Osteocyte (in vitro differentiated cells): ENCODE data around the gene ARHGAP19. TPM values are rescaled to one million over a fixed set of nuclear protein-coding genes. Genes with fewer than 3 reads are reported as not detected.

Experiments
- DNase-seq: peaks from one replicate; pipeline ENCODE4 v3.0.0; 2021; ENCODE audit warnings: mixed read lengths; ENCODE audit not compliant: unreplicated experiment; ENCODE audit errors: extremely low spot score
- H3K27ac Mint-ChIP-seq: one replicate; pipeline ENCODE4 v1.8.0; 2021; ENCODE audit warnings: mild to moderate bottlenecking, mixed read lengths; ENCODE audit not compliant: unreplicated experiment
- H3K27me3 Mint-ChIP-seq: one replicate; pipeline ENCODE4 v1.8.0; 2021; ENCODE audit warnings: mixed read lengths; ENCODE audit not compliant: unreplicated experiment
- H3K36me3 Mint-ChIP-seq: one replicate; pipeline ENCODE4 v1.8.0; 2021; ENCODE audit warnings: mixed read lengths; ENCODE audit not compliant: unreplicated experiment
- H3K4me1 Mint-ChIP-seq: one replicate; pipeline ENCODE4 v1.8.0; 2021; ENCODE audit warnings: mixed read lengths; ENCODE audit not compliant: unreplicated experiment
- H3K4me3 Mint-ChIP-seq: one replicate; pipeline ENCODE4 v1.8.0; 2021; ENCODE audit warnings: mild to moderate bottlenecking, moderate library complexity, mixed read lengths; ENCODE audit not compliant: unreplicated experiment
- H3K9me3 Mint-ChIP-seq: one replicate; pipeline ENCODE4 v1.8.0; 2021; ENCODE audit warnings: mixed read lengths; ENCODE audit not compliant: unreplicated experiment
- CTCF ChIP-seq: fragments of 200-600 bp; sonication (generic); IDR thresholded peaks from 2 replicates; pipeline ENCODE4 v1.5.0; 2021; ENCODE audit warnings: antibody characterized with exemption, mild to moderate bottlenecking, moderate library complexity
- total RNA-seq: library from RNA; stranded (reverse); gene quantifications from 2 replicates; pipeline ENCODE4 v1.2.1, GENCODE V29; 2021

Gene ARHGAP19
- total RNA-seq, 1 donor from 2014 or later: 5.5 TPM

- DNase-seq: no peak
- Mint-ChIP-seq H3K27me3 (peaks cover 33% of the 10 kb centered on the region), H3K36me3 (no peaks in the 10 kb centered on the region), H3K4me3 (no peak overlapping the region), H3K9me3 (no peaks in the 10 kb centered on the region), H3K27ac (no peak overlapping the region), H3K4me1 (peaks cover 1% of the 10 kb centered on the region)
- TF ChIP-seq CTCF: no peak
These were observed 116.2 kb downstream of the ARHGAP19 start for GRCh38 chr10:97176226-97176625.

- no peak for DNase-seq
- TF ChIP-seq CTCF: no peak
- Mint-ChIP-seq H3K27ac (no peak overlapping the region), H3K4me3 (no peak overlapping the region), H3K27me3 (peaks cover 28% of the 10 kb centered on the region), H3K36me3 (no peaks in the 10 kb centered on the region), H3K4me1 (peaks cover 1% of the 10 kb centered on the region), H3K9me3 (no peaks in the 10 kb centered on the region)
These were observed 116.9 kb downstream of the ARHGAP19 start for GRCh38 chr10:97175586-97175985.

- Mint-ChIP-seq H3K27me3 (peaks cover 26% of the 10 kb centered on the region), H3K36me3 (no peaks in the 10 kb centered on the region), H3K4me3 (no peak overlapping the region), H3K27ac (no peak overlapping the region), H3K9me3 (no peaks in the 10 kb centered on the region), H3K4me1 (peaks cover 1% of the 10 kb centered on the region)
- no peak for DNase-seq
- TF ChIP-seq CTCF: no peak
These were observed 117.5 kb downstream of the ARHGAP19 start for GRCh38 chr10:97174941-97175340.

- Mint-ChIP-seq H3K9me3 (no peaks in the 10 kb centered on the region), H3K27me3 (peaks cover 27% of the 10 kb centered on the region), H3K4me1 (no peaks in the 10 kb centered on the region), H3K36me3 (no peaks in the 10 kb centered on the region), H3K27ac (no peak overlapping the region), H3K4me3 (no peak overlapping the region)
- no peak for DNase-seq
- no peak for TF ChIP-seq CTCF
These were observed 118.1 kb downstream of the ARHGAP19 start for GRCh38 chr10:97174276-97174775.

GRCh38 chr10:97173036-97173435, 119.4 kb downstream of the ARHGAP19 start:
- Mint-ChIP-seq H3K4me3 (no peak overlapping the region), H3K4me1 (no peaks in the 10 kb centered on the region), H3K27ac (no peak overlapping the region), H3K27me3 (peaks cover 27% of the 10 kb centered on the region), H3K9me3 (no peaks in the 10 kb centered on the region), H3K36me3 (no peaks in the 10 kb centered on the region)
- no peak for TF ChIP-seq CTCF
- no peak for DNase-seq

Other genes starting within 250 kb of the ARHGAP19 start
- 0.16 TPM in 1 of 2 replicates, not detected in the other for gene SLIT1, start 106.7 kb downstream of the ARHGAP19 start, total RNA-seq
- gene FRAT1, start 26.6 kb upstream of the ARHGAP19 start, total RNA-seq: 3.5 and 3.6 TPM in 2 replicates
- 7.9 and 8.0 TPM in 2 replicates for gene FRAT2, start 42.1 kb upstream of the ARHGAP19 start, total RNA-seq
- gene RRP12, start 108.7 kb upstream of the ARHGAP19 start, total RNA-seq: 27.0 and 30.1 TPM in 2 replicates
- 234 and 236 TPM in 2 replicates for gene PGAM1, start 133.6 kb upstream of the ARHGAP19 start, total RNA-seq
- 31.9 and 32.4 TPM in 2 replicates for gene EXOSC1, start 153.4 kb upstream of the ARHGAP19 start, total RNA-seq
- 46.9 and 50.9 TPM in 2 replicates for gene ZDHHC16, start 153.5 kb upstream of the ARHGAP19 start, total RNA-seq
- 70.1 and 71.1 TPM in 2 replicates for gene MMS19, start 205.8 kb upstream of the ARHGAP19 start, total RNA-seq
- gene UBTD1, start 206.3 kb upstream of the ARHGAP19 start, total RNA-seq: 25.6 and 27.7 TPM in 2 replicates